Right lobe of liver (tissue), 4 donors: Measurements from ENCODE around the gene CYCS.

ENCODE experiments used
- POLR2A ChIP-seq: fragments of 450-650 bp; IDR thresholded peaks from one replicate; pipeline ENCODE4 v1.6.1; 2017; ENCODE audit warnings: antibody characterized with exemption, mild to moderate bottlenecking
- TF ChIP-seq, protein P1 (sequence below), 4 donors: fragments of 200-600 bp in 3 of 4; fragments of 450-650 bp in 1 of 4; IDR thresholded peaks; one replicate each; pipeline versions ENCODE4 v1.5.1 to v1.8.0; 2016 to 2022; ENCODE audit warnings: antibody characterized with exemption in 4 of 4, mild to moderate bottlenecking in 2 of 4
- donor health status: DM: no; HTN: no; CAD: no.
- donor health status: DM: no; HTN: no; CAD: no.
- donor health status: DM: no; HTN: yes; CAD: no.

DNA sequence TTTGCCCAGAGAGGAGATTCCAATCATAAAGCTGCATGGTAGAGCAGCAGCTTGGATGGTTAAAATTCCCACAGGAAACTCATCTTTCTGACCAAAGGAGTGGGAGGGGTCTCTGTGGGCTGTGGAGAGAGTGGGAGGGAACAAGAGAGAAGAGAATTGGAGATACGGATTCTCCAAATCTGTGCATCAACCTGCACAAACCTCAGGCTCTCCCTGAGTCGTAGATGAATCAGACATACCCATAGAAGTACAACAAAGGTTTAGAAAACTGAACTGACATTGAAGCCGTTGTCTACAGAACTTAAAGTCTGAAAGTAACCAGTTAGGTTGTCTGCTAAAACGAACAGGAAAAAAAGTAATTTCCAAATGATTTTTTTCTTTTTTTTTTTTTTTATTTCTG is 41.9 kb downstream of the CYCS start:
- no peak for TF ChIP-seq POLR2A
- TF ChIP-seq, protein P1, sequence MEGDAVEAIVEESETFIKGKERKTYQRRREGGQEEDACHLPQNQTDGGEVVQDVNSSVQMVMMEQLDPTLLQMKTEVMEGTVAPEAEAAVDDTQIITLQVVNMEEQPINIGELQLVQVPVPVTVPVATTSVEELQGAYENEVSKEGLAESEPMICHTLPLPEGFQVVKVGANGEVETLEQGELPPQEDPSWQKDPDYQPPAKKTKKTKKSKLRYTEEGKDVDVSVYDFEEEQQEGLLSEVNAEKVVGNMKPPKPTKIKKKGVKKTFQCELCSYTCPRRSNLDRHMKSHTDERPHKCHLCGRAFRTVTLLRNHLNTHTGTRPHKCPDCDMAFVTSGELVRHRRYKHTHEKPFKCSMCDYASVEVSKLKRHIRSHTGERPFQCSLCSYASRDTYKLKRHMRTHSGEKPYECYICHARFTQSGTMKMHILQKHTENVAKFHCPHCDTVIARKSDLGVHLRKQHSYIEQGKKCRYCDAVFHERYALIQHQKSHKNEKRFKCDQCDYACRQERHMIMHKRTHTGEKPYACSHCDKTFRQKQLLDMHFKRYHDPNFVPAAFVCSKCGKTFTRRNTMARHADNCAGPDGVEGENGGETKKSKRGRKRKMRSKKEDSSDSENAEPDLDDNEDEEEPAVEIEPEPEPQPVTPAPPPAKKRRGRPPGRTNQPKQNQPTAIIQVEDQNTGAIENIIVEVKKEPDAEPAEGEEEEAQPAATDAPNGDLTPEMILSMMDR (IDR thresholded peaks at IDR 0.05), result no peak
